Spleen (tissue), 11 donors: ENCODE measurements around the gene ABI3. TPM values are rescaled to one million over a fixed set of nuclear protein-coding genes. Genes with fewer than 3 reads are reported as not detected.

Source experiments
- DNase-seq: peaks from one replicate; pipeline ENCODE4 v3.0.0-alpha.2; 2020
- H3K27ac ChIP-seq, 8 donors: fragments of 200-600 bp; sonication (generic) in 7 of 8; 1 replicate in 4 of 8; 2 replicates in 4 of 8; pipeline versions ENCODE4 v1.5.0 to v1.8.0; 2016 to 2021; ENCODE audit warnings: inconsistent platforms in 4 of 8, mild to moderate bottlenecking in 4 of 8, moderate library complexity in 1 of 8
- H3K27me3 ChIP-seq, 7 donors: fragments of 200-600 bp; sonication (generic) in 6 of 7; replicated peaks in 1 of 7; 1 replicate in 4 of 7; 2 replicates in 3 of 7; pipeline versions ENCODE4 v1.5.0 to v1.8.0; 2016 to 2021; ENCODE audit warnings: inconsistent platforms in 3 of 7, mild to moderate bottlenecking in 1 of 7
- H3K36me3 ChIP-seq, 6 donors: fragments of 200-600 bp; sonication (generic) in 5 of 6; 1 replicate in 4 of 6; 2 replicates in 2 of 6; pipeline versions ENCODE4 v1.5.0 to v1.8.0; 2016 to 2021; ENCODE audit warnings: inconsistent platforms in 2 of 6
- H3K4me1 ChIP-seq, 6 donors: fragments of 200-600 bp; sonication (generic) in 5 of 6; 1 replicate in 3 of 6; 2 replicates in 3 of 6; pipeline versions ENCODE4 v1.5.0 to v1.8.0; 2016 to 2021; ENCODE audit warnings: inconsistent platforms in 3 of 6
- H3K4me3 ChIP-seq, 8 donors: fragments of 200-600 bp; sonication (generic) in 7 of 8; 1 replicate in 4 of 8; 2 replicates in 4 of 8; pipeline versions ENCODE4 v1.5.0 to v1.8.0; 2016 to 2021; ENCODE audit warnings: inconsistent platforms in 4 of 8, mild to moderate bottlenecking in 4 of 8, moderate library complexity in 2 of 8
- H3K9me3 ChIP-seq, 8 donors: fragments of 200-600 bp; sonication (generic) in 7 of 8; 1 replicate in 4 of 8; 2 replicates in 4 of 8; pipeline versions ENCODE4 v1.5.0 to v1.8.0; 2016 to 2021; ENCODE audit warnings: inconsistent platforms in 4 of 8
- POLR2A ChIP-seq, 3 donors: fragments of 450-650 bp; IDR thresholded peaks; one replicate each; pipeline ENCODE4 v1.5.1; 2017; ENCODE audit warnings: antibody characterized with exemption in 3 of 3, mild to moderate bottlenecking in 1 of 3
- POLR2AphosphoS5 ChIP-seq, 3 donors: sonication (generic); formaldehyde crosslinking; IDR thresholded peaks; one replicate each; pipeline ENCODE4 v1.5.1; 2017; ENCODE audit warnings: antibody characterized with exemption in 3 of 3
- WGBS, 5 donors: extraction: QIAGEN DNeasy Blood & Tissue Kit in 3 of 5; methylation state at CpG; one replicate each; pipeline versions ENCODE4 v1.1.5 to v1.1.7; 2013 to 2018; 5-methylcytosine and 5-hydroxymethylcytosine counted together
- intact Hi-C: fragments of 100-400 bp; cut with DNase I; formaldehyde crosslinking; loops from one replicate; pipeline ENCODE4 v1.15.0; 2023; ENCODE audit warnings: low total_unique reads
- polyA plus RNA-seq, 3 donors: library from polyadenylated mRNA; stranded (reverse); fragments of 200-250 nt; gene quantifications; one replicate each; pipeline ENCODE4 v1.2.1, GENCODE V29; 2013
- total RNA-seq, 7 donors: library from RNA; depleted of rRNA in 3 of 7; stranded (reverse); fragments of >200 nt in 3 of 7; fragmentation: NEBNext Ultra II Directional in 4 of 7; extraction: Animal tissue kit (Norgen Biotek cat#: 25700) in 4 of 7; gene quantifications; one replicate each; pipeline versions ENCODE4 v1.1.0 to v1.2.1, GENCODE V29; 2016 to 2021
- TF ChIP-seq, protein P1 (sequence below), 11 experiments: fragments of 200-600 bp in 7 of 11; fragments of 450-650 bp in 4 of 11; sonication (generic) in 4 of 11; IDR thresholded peaks in 8 of 11; conservative IDR thresholded peaks in 3 of 11; 1 replicate in 7 of 11; 2 replicates in 4 of 11; pipeline versions ENCODE4 v1.4.0 to v1.8.0; 2016 to 2021; ENCODE audit warnings: antibody characterized with exemption in 11 of 11, inconsistent platforms in 4 of 11, mild to moderate bottlenecking in 1 of 11
- donor health status: healthy with polysubstance abuse.
- donor health status: DM: no; HTN: no; CAD: no; lungs with moderate emphysema.
- donor health status: DM: no; HTN: no; CAD: no.
- donor health status: Bipolar disorder and iron deficiency.
- donor health status: healthy.
- donor health status: DM: no; HTN: no; CAD: no.
- donor health status: DM: yes; HTN: yes; CAD: no.

Gene ABI3
- total and polyA plus RNA-seq, 10 donors = 51.3 to 121 (median 82.3) TPM

DNA sequence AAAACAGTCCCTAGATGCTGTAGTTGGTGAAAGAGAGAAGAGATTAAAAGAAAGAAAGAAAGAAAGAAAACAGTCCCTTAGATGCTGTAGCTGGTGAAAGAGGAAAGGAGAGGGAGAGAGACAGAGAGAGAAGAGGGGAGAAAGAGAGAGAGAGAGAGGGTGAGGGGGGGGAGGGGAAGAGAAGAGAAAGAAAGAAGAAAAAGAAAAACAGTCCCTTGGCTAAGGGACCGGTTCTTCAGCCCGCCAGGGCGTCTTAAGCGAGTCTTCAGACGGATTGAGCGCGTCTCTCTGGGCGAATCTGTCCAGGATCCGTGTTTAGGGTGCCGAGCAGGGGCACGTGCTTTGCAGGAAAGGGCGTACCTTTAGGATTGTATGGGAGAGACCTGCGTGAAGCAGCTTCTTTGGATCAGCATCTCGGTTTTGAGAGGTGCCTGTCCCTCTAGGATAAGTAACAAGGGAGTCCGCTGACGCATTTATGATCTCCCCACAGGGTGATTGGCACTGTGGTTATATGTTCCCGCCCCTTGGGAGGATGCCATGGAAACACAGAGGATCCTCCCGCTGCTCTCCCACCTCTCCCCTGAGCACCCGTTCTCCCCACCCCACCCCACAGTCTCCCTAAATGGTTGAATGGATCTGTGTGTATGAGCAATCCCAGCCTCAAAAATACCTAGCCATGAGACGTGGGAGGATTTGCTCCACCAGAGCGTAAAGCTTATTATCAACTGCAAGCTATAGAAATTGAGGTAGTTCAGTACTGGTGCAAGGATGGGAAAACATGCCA is 16.8 kb upstream of the ABI3 start:
- peaks cover 5 to 48% (median 22%) of the 10 kb centered on the region in 6 donors for H3K4me1 ChIP-seq
- no peaks in the 10 kb centered on the region for H3K9me3 ChIP-seq
- WGBS, 5 donors = 6 to 9% (median 7%) methylated on average over 20 to 21 of the region's 21 CpGs
- H3K27me3 ChIP-seq = no peaks in the 10 kb centered on the region
- TF ChIP-seq POLR2AphosphoS5 (IDR thresholded peaks at IDR 0.05) (peak in 2 of 3 donors; percentile 41 to 45), POLR2A (IDR thresholded peaks at IDR 0.05) (no peak)
- TF ChIP-seq, protein P1, sequence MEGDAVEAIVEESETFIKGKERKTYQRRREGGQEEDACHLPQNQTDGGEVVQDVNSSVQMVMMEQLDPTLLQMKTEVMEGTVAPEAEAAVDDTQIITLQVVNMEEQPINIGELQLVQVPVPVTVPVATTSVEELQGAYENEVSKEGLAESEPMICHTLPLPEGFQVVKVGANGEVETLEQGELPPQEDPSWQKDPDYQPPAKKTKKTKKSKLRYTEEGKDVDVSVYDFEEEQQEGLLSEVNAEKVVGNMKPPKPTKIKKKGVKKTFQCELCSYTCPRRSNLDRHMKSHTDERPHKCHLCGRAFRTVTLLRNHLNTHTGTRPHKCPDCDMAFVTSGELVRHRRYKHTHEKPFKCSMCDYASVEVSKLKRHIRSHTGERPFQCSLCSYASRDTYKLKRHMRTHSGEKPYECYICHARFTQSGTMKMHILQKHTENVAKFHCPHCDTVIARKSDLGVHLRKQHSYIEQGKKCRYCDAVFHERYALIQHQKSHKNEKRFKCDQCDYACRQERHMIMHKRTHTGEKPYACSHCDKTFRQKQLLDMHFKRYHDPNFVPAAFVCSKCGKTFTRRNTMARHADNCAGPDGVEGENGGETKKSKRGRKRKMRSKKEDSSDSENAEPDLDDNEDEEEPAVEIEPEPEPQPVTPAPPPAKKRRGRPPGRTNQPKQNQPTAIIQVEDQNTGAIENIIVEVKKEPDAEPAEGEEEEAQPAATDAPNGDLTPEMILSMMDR (IDR thresholded peaks at IDR 0.05 in 8 of 11, conservative IDR thresholded peaks at IDR 0.05 in 3 of 11) = no peak
- peak; percentile 79 for DNase-seq
- H3K4me3 ChIP-seq = peak overlapping the region; percentile 60 to 78 (median 68)
- intact Hi-C loops = no loop called here
- no peaks in the 10 kb centered on the region for H3K36me3 ChIP-seq
- H3K27ac ChIP-seq = peak overlapping the region; percentile 93 to 99 (median 97)

DNA sequence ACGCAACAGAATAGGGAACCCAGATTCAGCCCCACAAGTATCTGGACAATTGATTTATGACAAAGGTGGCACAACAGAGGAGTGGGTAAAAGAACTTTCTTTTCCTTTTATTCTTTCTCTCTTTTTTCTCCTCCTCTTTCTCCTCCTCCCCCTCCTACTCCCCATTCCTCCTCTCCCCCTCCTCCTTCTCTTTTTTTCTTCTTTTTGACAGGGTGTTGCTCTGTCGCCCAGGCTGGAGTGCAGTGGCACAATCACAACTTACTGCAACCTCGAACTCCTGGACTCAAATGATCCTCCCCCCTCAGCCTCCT is 16.3 kb upstream of the ABI3 start:
- Histone ChIP-seq H3K27ac (peak overlapping the region in 6 of 8 donors; percentile 93 to 99 (median 96)), H3K4me1 (peaks cover 5 to 48% (median 22%) of the 10 kb centered on the region in 6 donors), H3K9me3 (no peaks in the 10 kb centered on the region), H3K4me3 (peak overlapping the region in 2 of 8 donors; percentile 66 to 78), H3K36me3 (no peaks in the 10 kb centered on the region), H3K27me3 (no peaks in the 10 kb centered on the region)
- WGBS, 5 donors = 50 to 64% (median 56%) methylated on average over 3 of the region's 3 CpGs
- intact Hi-C loops = no loop called here
- DNase-seq = no peak
- TF ChIP-seq POLR2A (IDR thresholded peaks at IDR 0.05) (no peak), POLR2AphosphoS5 (IDR thresholded peaks at IDR 0.05) (no peak)
- TF ChIP-seq, protein P1 (IDR thresholded peaks at IDR 0.05 in 8 of 11, conservative IDR thresholded peaks at IDR 0.05 in 3 of 11) = no peak

DNA sequence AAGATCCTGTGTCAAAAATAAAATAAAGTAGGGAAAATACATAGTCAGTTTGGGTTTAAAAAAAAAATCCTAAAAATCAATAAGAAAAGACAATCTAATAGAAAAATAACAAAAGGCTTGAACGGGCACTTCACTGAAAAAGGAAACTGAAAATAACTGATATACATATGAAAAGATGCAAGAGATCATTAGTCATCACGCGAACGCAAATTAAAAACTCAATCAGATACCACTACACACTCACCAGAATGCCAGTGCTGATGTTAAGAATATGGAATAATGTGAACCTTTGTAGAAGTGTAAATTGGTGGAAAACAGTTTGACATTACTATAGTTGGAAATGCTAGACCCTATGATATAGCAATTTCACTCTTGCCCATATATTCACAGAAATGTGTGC is 14.8 kb upstream of the ABI3 start:
- TF ChIP-seq POLR2AphosphoS5 (IDR thresholded peaks at IDR 0.05) (no peak), POLR2A (IDR thresholded peaks at IDR 0.05) (no peak)
- TF ChIP-seq, protein P1 (IDR thresholded peaks at IDR 0.05 in 8 of 11, conservative IDR thresholded peaks at IDR 0.05 in 3 of 11) = no peak
- no peak for DNase-seq
- H3K27me3 ChIP-seq = no peaks in the 10 kb centered on the region
- no peaks in the 10 kb centered on the region for H3K36me3 ChIP-seq
- H3K4me1 ChIP-seq = peaks cover 4 to 49% (median 20%) of the 10 kb centered on the region in 6 donors
- H3K27ac ChIP-seq = peak overlapping the region in 4 of 8 donors; percentile 10 to 35 (median 24)
- no peaks in the 10 kb centered on the region for H3K9me3 ChIP-seq
- no peak overlapping the region for H3K4me3 ChIP-seq
- intact Hi-C loops = no loop called here
- 59 to 78% (median 72%) methylated on average over 4 of the region's 4 CpGs for WGBS, 5 donors

DNA sequence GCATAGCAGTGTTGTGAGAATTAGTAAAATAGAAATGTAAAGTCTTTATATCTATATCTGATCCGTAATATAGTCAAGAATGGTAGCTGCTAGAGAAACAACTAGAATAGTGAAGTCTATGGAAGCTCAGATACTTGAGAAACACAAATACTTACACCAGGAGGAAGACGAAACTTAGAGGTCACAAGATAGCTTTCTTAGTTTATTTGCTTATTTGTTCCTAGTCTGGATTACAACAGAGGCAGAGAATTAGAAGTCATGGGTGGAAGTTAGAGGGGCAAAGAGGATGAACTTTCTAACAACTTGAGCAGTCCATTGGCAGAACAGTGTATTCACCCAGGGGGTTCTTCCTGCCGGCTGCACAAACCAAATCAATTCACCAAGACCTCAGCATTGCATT is 14.0 kb upstream of the ABI3 start:
- peak overlapping the region in 2 of 8 donors; percentile 25 to 35 for H3K27ac ChIP-seq

More for the DNA sequence above, 14.0 kb upstream of the ABI3 start:
- 86 to 90% (median 88%) methylated on average over 3 of the region's 3 CpGs for WGBS, 5 donors
- TF ChIP-seq, protein P1 (IDR thresholded peaks at IDR 0.05 in 8 of 11, conservative IDR thresholded peaks at IDR 0.05 in 3 of 11) = no peak
- no peak for TF ChIP-seq POLR2A (IDR thresholded peaks at IDR 0.05)
- TF ChIP-seq POLR2AphosphoS5 (IDR thresholded peaks at IDR 0.05) = no peak
- Histone ChIP-seq H3K27me3 (no peaks in the 10 kb centered on the region), H3K4me1 (peaks cover 0 to 45% (median 14%) of the 10 kb centered on the region in 6 donors), H3K36me3 (no peaks in the 10 kb centered on the region), H3K4me3 (no peak overlapping the region), H3K9me3 (no peaks in the 10 kb centered on the region)
- DNase-seq = no peak
- intact Hi-C loops = no loop called here
